ENCODE measurements around the gene ITGA1. TPM values are rescaled to one million over a fixed set of nuclear protein-coding genes. Genes with fewer than 3 reads are reported as not detected.

Gene ITGA1
- total RNA-seq, 1 donor from 2014 or later: 84.4 TPM

DNA sequence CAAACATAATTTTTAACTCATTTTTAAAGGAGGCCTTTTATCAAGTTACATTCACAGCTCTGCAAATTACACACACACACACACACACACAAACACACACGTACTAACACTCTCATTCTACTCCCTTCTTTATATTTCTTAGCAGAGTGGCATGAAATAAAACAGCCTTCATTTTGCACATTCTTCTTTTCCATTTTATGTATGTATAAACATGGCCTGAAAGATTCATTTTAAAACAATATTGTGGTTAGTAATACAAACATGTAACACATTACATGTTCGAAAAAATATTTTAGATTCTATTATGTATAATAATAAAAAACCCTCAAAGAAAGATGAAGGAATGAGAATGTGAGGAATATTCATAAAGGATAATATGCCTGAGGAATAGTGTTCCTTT lies 115.4 kb downstream of the ITGA1 start:
- no peak for TF ChIP-seq CTCF (IDR thresholded peaks at IDR 0.05)
- intact Hi-C loops (cut with DNase I): no loop called here
- H3K4me3 ChIP-seq: no peak overlapping the region
- H3K36me3 ChIP-seq: no peaks in the 10 kb centered on the region
- H3K27ac ChIP-seq: no peak overlapping the region
- no peaks in the 10 kb centered on the region for H3K27me3 ChIP-seq (ENCODE audit: low read depth)
- no peak for ATAC-seq
- H3K9me3 ChIP-seq: no peaks in the 10 kb centered on the region
- H3K4me1 ChIP-seq: no peaks in the 10 kb centered on the region
- no peak for DNase-seq

DNA sequence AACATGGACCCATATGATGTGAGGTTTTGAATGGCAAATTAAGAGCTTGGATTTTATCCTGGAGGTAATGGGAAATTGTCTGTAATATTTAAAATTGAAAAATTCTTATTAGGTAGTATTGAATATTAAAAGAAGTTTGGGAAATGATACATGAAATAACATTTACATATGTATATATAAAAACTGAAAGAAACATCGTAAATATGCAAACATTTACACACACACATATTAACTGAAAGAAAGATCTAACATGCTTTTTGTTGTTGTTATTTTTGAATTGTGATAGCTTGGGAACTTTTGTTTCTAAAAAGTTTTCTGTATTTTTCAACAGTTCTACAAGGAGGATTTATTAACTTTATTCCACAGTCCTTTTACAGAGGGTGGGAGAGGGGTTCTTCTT lies 118.6 kb downstream of the ITGA1 start:
- H3K4me3 ChIP-seq: no peak overlapping the region
- intact Hi-C loops (cut with DNase I): no loop called here
- ATAC-seq (no peak), DNase-seq (no peak)
- peaks cover 11% of the 10 kb centered on the region for H3K4me1 ChIP-seq
- no peak overlapping the region for H3K27ac ChIP-seq
- H3K36me3 ChIP-seq: no peaks in the 10 kb centered on the region
- H3K9me3 ChIP-seq: no peaks in the 10 kb centered on the region
- TF ChIP-seq CTCF (IDR thresholded peaks at IDR 0.05): no peak
- H3K27me3 ChIP-seq (ENCODE audit: low read depth): no peaks in the 10 kb centered on the region

DNA sequence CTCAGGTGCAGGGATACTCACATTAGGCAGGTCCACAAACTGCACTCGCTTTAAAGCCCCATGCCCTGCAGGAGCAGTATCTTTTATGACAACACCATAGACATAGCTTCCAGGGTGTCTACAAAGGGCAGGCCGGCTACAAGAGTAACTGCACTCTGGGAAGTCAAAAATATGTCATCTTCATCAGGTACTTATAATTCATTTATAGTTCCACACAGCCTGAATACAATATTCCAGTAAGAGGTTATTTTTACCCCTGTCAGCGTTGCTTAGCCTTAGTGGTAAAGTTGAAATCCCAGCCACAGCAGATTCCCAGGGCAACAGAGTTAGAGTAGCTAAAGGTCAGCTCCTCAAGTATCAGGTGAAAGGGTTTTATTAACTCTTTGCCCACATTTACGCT lies 119.1 kb downstream of the ITGA1 start:
- H3K36me3 ChIP-seq: no peaks in the 10 kb centered on the region
- H3K27me3 ChIP-seq (ENCODE audit: low read depth): no peaks in the 10 kb centered on the region
- H3K4me3 ChIP-seq: no peak overlapping the region
- DNase-seq (no peak), ATAC-seq (no peak)
- intact Hi-C loops (cut with DNase I): no loop called here
- no peaks in the 10 kb centered on the region for H3K9me3 ChIP-seq
- no peak overlapping the region for H3K27ac ChIP-seq
- peaks cover 11% of the 10 kb centered on the region for H3K4me1 ChIP-seq
- no peak for TF ChIP-seq CTCF (IDR thresholded peaks at IDR 0.05)

DNA sequence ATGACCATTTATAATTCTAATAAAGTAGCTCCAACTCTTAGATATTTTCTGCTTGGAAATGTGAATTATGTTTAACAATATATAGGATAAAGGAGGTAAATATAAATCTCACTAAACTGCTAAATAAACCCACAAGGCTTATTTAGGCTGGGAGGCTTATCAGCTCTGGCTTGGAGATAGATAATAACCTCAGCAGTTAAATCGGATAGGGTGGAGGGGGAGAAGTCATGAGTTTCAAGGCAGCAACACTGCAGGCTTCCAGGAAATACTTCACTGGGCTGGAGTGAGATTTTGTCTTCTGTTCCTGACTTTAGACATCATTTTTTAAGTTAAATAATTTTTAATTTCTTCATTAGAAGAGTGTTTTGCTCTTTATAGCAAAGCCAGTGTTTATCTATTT lies 121.5 kb downstream of the ITGA1 start:
- peaks cover 11% of the 10 kb centered on the region for H3K4me1 ChIP-seq
- no peak for DNase-seq
- no peaks in the 10 kb centered on the region for H3K9me3 ChIP-seq
- peak overlapping the region; percentile 15 for H3K27ac ChIP-seq
- peaks cover 5% of the 10 kb centered on the region for H3K36me3 ChIP-seq
- H3K4me3 ChIP-seq: no peak overlapping the region
- intact Hi-C loops (cut with DNase I): no loop called here
- no peaks in the 10 kb centered on the region for H3K27me3 ChIP-seq (ENCODE audit: low read depth)
- TF ChIP-seq CTCF (IDR thresholded peaks at IDR 0.05): no peak
- no peak for ATAC-seq

DNA sequence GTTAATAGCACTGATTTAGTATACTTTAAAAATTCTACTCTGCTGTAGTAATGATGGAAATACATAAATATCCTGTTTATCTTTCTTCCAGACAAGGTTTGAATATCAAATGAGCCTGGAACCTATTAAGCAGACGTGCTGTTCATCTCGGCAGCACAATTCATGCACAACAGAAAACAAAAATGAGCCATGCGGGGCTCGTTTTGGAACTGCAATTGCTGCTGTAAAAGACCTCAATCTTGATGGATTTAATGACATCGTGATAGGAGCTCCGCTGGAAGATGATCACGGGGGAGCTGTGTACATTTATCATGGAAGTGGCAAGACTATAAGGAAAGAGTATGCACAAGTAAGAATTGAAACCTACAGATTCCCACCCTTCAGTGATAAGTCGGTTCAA lies 122.4 kb downstream of the ITGA1 start:
- Histone ChIP-seq H3K27me3 (ENCODE audit: low read depth) (no peaks in the 10 kb centered on the region), H3K4me3 (no peak overlapping the region), H3K27ac (no peak overlapping the region), H3K4me1 (peaks cover 15% of the 10 kb centered on the region), H3K36me3 (peaks cover 5% of the 10 kb centered on the region), H3K9me3 (no peaks in the 10 kb centered on the region)
- ATAC-seq (no peak), DNase-seq (no peak)
- TF ChIP-seq CTCF (IDR thresholded peaks at IDR 0.05): no peak
- intact Hi-C loops (cut with DNase I): no loop called here

All from lower lobe of right lung (tissue), 2 donors.